HG03558 (cell line): Measurements from ENCODE around the gene MRPL27.
"Not testable (repeated sequence)": the region's sequence is repeated elsewhere in the genome, so short reads cannot be mapped to it uniquely, and the experiment has no call there.

ENCODE experiments used
- ATAC-seq: cut with Tn5 transposase; IDR thresholded peaks from one replicate; pipeline ENCODE4 v1.9.1; 2021; ENCODE audit warnings: moderate number of reproducible peaks; ENCODE audit not compliant: unreplicated experiment; ENCODE audit errors: extremely low read depth

The MRPL27 gene

DNA sequence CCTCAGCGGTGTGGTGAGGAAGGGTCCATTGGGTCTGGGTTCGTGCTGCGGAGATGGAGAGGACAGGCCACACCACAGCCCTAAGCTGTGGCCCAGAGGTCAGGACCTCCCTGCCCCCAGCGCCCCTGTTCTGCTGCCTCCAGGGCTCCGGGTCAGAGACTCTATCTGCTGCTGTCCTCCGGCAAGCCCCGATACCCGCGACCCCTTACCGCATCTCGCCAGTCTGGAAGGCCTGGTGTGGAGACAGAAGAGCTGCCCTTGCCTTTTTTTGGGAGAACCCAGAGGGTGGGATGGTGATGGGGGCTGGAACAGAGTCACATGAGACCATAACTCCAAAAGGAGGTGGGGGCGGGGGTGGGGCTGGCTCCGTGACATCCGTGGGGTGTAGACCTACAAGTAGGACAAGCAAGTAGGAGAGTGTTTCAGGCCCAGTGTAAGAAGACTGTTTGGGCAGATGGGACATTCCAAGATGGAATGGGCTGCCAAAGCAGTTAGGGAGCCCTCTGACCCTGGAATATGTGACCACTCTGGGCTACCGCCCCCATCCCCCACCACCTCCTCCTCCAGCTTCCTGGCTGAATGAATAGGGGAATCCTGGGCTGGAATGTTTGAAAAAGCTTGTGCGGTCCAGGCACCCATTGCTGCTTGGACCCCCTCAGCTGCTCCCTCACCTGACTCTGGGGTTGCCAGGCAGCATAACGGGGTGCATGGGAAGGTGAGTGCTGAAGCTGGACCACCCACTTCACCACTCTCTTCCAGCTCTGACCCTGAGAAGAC lies 25.7 kb downstream of the MRPL27 start:
- no peak for ATAC-seq

DNA sequence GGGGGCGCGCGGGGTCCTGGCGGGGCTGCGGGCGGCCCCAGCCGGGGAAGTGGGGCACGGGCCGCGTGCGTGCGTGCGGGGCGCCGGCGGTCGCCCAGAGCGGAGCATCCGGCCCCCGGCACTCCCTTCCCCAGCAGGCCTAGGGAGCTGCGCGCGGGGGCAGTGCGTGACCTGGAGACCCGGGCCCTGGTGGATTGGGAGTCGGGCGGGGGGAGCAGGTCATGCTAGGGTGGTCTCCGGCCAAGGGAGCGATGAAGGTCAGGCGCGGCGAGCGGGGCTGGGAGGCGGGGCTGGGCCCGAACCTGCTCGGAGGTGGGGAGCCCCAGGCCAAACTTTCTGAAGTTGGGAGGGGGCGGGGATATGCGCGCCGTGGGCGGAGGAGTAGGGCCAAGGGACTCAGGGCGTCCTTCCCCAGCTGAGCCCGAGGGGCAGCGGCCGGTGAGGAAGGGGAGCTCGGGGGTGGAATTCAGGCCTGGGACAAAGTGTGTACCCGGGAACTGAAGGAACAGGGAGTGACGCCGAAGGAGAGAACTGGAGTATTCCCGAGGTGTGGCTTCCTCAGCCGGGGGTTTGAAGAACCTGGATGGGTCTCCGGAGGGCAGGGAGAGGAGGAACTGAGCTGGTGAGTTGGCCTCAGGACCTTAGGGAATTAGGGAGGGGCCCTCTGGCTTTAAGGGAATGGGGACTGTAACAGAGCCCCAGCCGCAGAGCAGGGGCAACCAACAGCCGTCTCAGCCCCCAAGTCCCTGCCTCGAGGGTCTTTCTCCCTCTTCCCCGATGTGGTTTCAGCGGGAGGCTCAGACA lies 26.5 kb downstream of the MRPL27 start:
- ATAC-seq: peak; percentile 17

DNA sequence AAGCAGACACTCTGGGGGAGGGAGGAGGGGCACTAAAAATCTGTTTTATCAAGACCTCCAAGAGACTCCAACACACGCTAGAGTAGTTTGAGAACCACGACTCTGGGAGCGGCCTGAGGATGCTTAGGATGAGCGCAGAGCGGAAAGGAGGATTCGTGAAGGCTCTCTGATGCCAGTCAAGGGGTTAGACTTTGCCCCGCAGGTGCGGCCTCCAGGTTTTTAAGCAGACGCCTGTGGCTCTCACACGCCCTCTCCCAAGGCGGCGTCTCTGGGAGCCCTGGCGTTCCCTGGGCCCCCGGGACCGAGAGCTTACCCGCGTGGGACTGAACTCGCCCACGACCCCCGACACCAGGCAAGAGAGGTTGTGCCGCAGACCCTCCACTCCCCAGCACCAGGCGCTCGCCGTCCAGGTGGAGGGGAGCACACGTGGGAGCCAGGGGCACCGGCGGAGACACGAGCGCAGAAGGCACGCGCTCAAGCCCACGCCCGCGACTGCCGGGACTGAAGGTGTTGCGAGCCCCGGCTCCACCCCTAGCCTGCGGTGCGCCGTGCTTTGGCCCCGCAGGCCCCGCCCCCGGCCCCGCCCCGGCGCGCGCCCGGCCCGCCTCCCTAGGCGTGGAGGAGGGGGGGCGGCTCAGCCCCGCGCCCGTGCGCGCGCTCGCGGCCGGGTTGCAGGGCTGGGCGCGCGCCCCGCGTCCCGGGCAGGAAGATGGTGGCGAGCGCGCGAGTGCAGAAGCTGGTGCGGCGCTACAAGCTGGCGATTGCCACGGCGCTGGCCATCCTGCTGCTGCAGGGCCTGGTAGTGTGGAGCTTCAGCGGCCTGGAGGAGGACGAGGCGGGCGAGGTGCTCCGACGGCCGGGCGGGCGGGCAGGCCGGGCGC lies 27.3 kb downstream of the MRPL27 start, which contains the start of gene XYLT2:
XYLT2 (plus strand) TSS at position 695 of the 881 bp plus-strand sequence; CDS start at position 710, 15 bp downstream.
- peak; percentile 57 for ATAC-seq

DNA sequence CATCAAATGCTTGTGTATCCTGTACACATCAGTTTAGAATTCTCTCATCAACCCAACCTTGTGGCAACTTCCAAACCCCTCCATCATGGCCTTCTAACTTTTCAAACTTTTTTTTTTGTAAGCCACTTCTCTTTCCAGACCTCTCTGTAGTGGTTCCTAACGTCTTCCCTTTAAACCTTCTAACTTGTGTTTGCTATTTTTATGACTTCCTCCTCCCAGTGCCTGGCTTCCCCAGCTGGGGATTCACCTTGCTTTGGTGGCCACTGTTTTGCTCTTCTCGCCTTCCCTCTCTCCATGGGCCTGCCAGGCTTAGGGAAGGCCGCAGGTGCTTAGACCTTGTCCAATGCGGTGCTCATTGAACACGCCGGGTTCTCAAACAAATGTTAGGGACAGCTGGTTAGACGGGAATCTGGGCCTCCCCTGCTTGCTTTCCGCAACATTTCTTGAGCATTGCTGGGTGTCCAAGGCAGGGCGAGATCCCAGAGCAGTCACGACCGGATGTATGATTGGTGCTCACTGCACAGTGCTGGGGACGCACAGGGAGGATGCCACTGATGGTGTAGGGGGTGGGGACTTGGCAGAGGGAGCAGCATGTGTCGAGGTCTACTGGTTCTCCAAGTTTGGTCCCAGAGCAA lies 28.1 kb downstream of the MRPL27 start:
- ATAC-seq: no peak

DNA sequence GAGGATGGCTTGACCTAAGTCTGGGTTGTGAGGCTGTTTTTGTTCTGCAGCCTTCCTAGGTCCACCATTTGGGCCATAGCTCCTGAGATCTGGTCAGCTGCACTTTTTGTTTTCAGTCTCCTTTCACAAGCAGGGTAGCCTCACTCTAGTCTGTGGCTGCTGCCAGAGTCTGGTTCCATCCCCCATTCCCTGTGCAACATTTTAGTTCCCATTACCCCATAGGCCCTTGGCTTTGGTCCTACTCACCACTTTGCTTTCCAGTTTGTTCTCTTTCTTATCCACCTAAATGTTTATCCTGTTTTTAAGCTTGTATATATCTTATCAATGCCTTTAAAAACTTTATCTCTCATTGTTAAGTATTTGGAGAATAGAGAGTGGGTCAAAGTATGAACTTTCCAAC lies 33.6 kb downstream of the MRPL27 start:
- no peak for ATAC-seq

DNA sequence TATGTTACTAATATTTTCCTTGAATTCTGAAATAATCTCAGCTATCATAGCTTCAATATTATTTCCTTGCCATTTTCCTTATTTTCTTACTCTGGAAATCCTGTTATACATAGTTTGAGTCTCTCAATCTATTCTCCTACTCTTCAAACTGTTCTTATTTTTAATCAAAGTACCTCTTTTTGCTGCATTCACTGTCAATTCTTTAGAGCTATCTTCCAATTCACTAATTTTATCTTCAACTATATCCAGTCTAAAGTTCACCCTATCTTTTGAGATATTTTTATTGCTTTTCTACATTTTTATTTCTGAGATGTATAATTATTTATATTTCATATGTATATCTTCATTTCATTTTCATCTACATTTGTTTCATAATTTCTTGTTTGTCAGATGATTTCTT lies 34.3 kb downstream of the MRPL27 start:
- no peak for ATAC-seq

DNA sequence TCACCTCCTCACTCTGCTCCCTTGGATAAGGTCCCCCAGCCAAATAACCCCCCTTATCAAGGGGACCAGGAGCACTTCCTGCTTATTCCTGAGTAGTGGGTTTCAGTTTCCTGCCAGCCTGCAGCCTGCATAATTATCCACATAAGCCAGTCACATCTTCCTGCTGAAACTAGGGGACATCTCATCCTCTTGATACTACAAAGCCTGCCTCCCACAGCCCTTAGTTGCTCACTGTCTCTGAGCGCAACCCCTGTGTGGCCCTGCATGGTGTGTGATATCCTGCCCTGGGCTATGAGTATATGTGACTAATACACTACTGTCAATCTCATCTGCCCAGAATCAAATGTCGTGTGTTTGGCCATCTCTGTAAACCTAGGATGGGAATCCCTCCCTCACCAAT lies 35.0 kb downstream of the MRPL27 start:
- ATAC-seq: no peak

DNA sequence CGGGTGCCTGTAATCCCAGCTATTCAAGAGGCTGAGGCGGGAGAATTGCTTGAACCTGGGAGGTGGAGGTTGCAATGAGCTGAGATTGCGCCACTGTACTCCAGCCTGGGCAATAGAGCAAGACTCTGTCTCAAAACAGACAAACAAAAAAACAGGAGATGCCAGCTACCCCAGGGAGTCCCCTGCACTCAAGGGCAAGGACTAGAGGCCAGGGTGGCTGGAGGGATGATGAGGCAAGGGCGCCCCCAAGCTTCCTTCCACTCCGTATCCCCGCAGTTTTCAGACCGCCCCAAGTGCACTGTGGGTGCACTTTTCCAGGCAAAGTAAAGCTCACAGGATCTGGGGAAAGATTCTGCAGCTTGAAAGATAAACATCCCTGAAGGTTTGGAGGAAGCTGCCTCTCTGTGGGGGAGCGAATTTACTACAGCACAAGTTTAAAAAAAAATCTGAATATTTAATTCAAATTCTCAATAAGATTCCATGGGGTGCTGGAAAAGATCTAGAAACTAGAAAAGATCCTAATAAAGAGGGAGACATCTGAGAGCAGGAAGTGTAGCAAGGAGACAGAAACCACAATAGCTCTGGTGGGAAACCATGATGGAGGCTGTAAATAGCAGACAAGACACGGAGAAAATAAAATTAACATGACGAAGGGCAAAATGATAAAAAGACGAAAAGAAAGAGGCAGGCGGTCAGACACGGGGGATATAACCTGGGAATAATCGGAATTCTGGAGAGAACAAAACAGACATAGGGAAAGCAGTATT lies 39.5 kb downstream of the MRPL27 start:
- not testable (repeated sequence) for ATAC-seq

DNA sequence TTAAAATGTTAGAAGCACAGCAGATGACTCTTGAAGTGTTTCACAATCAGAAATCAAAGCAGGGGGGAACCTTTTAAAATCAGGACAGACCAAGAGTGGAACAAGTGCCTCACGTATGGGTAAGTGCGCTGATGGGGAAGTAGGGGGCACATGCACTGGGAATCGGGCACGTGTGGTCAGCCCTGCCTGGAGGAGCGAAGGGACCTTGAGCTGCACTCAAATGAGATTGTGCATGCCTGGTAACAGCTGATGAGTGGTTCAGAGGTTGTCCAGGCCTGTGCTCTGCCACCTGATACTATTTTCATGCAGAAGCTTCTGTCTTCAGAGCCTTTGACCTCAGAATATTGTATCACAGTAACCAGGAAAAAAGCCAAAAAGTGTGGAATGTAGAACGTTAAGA lies 40.8 kb downstream of the MRPL27 start:
- no peak for ATAC-seq

DNA sequence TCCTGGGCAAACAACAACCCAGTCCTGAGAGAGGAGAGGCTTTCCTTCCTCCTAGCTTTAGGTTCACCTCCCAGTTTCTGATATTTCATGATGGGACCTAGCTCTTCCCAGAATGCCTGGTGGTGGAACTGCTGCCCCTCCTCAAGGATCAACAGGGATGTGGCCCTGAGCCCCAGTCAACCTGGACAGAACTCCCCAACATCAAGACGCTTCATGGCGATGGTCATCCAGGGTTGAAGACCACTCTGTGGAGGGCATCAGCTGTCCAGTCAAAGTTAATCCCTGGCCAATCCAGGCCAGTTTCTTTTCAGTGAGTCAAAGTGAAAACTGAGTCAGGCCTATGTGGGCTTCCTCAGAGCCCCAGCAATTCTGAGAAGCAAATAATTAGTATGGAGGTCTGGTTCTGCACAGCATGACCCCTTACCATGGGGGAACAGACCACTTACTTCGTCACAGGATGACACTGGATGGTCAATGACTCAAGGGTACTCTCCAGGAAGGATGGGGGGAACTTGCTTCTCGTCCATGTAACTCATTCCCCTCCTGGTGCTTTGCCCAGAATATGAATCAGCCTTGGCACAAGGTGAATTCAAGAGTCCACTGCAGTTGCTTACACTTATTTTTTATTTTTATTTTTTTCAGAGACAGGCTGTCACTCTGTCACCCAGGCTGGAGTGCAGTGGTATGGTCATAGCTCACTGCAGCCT lies 41.7 kb downstream of the MRPL27 start:
- ATAC-seq: no peak

DNA sequence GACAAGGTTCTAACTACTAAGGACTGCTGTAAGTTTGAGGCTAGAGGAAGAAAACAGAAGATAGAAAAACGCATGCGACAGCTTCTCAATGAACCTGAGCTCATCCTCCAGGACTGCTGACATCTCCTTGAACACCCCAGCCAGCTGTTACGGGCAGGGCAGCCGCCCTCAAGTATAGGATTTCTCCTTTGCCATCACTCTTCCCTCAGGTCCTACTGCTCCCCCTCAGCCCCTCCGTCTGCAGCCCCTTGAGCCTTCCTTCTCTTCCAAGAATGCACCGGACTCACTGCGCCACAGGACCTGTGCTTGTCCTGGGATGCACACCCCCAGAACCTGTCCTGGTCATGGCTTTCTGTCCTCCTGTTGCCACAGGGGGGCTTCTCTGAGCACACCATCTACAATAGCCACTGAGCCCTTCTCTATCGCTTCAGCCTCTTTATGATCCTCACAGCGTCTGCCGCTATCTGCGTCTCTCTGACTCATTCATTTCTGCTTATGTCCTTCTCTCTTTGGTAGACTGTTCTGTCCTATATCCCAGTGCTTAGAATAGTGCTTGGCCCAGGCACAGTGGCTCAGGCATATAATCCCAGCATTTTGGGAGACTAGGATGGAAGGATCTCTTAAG lies 42.7 kb downstream of the MRPL27 start:
- no peak for ATAC-seq

DNA sequence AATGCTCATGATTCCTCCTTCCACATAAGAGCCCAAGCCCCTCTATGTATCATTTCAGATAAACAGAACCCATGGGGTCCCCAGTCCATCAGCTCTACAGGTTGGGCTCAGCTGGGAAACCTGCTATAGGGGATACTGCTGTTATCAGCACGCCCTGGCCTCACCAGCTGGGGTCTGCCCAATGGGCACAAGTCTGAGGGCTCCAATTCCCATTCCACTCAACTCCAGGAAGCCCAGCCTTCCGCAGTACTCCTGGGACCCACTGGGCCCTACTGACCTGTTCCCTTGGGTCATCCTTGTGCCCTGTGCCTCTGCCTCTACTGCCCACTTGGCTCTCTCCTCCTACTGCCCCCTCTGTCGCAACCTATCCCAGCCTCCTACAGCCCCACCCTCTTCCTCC lies 43.3 kb downstream of the MRPL27 start:
- ATAC-seq: no peak

DNA sequence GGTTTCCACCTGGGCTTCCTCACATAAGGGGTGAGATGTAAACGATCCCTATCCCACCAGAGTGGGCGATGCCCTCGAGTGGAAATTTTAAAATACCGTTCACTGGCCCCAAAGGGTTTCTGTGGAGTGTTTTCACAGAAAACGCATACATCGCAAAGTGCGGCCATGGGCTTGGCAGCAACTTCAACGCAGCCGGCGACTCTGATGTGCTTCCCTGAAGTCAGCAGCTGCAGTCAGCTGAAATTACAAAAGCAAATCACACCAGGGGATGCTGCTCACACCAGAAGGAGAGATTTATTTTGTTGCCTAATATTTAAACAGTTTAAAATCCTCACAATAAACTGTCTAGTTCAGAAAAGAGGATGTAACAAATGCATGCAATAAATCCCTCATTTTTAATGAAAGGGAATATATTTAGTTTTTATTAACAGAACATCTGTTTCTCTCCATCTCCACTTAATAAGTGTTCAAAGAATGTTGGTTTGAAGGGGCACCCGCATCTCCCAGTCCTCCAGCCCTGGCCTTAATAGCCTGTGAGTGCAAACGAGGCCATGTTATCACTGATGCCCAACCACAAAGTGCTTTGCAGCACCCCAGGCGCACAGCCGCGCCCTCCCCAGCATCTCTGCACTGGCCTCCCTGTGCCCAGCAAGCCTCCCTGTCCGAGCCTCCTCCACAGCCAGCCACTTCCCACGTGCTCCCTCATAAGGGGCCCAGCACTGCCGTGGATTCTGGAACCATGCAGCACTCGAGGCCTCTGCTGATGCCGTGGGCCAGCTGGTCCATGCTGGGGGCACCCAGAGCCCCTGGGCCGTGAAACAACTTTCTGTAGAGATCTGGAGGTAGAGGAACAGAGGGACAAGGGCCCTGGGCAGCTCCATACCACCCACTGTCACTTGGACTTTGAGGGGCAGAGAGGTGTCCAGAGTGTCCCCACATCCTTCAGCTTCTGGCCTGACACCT lies 44.3 kb downstream of the MRPL27 start:
- no peak for ATAC-seq

DNA sequence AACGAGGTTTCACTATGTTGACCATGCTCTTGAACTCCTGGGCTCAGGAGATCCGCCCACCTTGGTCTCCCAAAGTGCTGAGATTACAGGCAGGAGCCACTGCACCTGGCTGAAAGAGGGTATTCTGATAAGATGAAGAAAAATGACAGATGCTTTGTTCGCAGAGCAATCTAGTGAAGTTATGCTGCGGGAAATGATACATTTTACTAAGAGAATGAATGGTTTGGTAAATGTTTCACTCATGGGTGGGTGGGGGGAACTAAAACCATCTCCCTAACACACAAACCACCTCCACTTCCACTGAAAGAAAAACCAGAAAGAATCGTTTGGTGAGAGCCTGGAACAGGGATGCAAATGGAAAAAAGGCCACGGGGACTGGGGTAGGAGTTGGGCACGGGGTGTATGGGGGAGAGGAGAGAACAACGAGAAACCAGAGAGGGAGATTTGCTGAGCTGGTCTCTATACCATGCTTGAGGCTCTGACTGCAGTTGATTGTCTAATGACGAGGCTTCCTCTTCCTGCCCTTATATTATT lies 46.1 kb downstream of the MRPL27 start:
- ATAC-seq: no peak

DNA sequence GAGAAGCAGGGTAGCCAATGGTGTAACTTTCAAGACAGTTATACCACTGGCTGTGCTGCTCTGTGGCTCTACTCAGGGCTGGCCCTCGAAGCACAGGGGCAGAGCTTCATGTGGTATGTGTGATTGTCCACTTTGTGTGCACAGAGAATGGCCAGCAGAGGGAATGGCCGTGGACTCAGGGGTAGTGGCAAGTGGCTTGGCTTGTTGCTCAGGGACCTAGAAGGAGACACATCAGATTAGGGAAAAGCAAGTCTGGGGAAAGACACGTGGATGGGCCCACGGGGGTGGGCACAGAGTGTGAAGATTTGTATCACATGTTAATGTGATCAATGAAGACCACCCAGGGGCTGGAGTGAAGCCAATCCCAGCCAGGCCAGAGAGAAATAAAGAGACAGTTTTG lies 47.1 kb downstream of the MRPL27 start:
- no peak for ATAC-seq

DNA sequence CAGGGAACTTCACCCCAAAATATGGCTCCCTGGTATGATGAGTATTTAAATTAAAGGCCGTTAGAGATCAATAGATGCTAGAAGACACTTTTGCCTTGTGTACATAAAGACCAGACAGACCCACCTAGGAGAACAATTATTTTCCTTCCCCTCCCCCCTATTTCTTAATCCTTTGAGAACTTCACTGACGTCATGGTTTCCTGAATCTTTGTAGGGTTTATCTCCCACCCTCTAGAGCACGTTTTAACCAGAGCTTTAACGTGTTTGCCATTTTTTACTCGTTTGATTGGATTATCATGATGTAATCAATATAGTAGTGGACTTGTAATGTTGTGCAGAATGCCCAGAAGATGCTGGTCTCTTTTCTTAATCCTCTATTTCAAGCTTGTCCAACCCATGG lies 49.9 kb downstream of the MRPL27 start:
- ATAC-seq: no peak

DNA sequence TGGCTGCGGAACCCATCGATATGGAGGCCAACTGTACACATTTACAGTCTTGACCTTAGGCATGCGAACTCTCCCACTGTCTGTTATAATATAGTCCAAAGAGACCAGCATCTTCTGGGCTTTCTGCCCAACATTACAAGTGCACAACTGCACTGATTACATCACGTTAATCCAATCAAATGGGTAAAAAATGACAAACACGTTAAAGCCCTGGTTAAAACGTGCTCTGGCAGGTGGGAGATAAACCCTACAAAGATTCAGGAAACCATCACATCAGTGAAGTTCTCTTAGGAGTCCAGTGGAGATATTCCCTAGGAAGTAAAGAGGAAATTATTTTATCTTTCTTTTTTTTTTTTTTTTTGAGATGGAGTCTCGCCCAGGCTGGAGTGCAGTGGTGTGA lies 50.7 kb downstream of the MRPL27 start:
- ATAC-seq: no peak
